ENCODE measurements around the gene TMEM60.
"Not testable (repeated sequence)": the region's sequence is repeated elsewhere in the genome, so short reads cannot be mapped to it uniquely, and the experiment has no call there.

TMEM60 gene, protein sequence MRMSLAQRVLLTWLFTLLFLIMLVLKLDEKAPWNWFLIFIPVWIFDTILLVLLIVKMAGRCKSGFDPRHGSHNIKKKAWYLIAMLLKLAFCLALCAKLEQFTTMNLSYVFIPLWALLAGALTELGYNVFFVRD

DNA sequence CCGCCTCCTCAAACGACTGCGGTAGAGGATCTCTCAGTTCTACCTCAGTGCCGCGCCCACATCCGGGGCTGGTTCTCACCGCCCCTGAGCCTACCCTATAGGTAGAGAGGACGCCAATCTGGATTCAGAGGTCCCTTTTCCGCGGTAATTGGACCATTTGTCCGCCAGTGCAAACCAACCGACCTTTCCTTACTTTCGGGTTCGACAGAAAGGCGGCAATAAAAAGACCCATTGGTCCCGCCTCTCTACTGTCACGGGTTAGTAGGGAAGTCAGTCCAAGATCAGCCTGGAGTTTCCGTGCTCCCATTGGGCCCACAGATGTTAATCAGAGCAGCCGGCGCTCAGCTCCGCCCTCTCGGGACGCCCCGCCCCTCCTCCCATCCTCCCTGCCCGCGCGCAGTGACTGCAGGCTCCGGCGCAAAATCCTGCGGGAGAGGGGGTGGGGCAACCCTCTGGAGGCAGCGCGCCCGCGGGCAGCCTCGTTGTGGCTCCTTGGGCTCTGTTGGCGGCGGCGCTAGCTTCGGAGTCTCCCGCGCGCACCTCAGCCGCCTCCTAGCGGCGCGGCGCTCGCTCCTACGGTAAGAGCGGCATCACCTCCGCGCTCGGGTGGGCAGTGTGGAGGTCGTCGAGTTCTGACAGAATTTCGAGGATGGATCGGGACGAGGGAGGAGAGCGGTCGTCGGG lies at the start of gene TMEM60, which contains the start of gene PHTF2:
Gene TMEM60, minus strand, starts transcription at position 41 of the 684 bp plus-strand sequence. CDS start 4,061 bp downstream, outside the sequence.
Gene PHTF2, plus strand, starts transcription at position 380 of the 684 bp plus-strand sequence.
- intact Hi-C loops (cut with DNase I), result no loop called here
- peak; percentile 98 to 100 (median 99) for DNase-seq

DNA sequence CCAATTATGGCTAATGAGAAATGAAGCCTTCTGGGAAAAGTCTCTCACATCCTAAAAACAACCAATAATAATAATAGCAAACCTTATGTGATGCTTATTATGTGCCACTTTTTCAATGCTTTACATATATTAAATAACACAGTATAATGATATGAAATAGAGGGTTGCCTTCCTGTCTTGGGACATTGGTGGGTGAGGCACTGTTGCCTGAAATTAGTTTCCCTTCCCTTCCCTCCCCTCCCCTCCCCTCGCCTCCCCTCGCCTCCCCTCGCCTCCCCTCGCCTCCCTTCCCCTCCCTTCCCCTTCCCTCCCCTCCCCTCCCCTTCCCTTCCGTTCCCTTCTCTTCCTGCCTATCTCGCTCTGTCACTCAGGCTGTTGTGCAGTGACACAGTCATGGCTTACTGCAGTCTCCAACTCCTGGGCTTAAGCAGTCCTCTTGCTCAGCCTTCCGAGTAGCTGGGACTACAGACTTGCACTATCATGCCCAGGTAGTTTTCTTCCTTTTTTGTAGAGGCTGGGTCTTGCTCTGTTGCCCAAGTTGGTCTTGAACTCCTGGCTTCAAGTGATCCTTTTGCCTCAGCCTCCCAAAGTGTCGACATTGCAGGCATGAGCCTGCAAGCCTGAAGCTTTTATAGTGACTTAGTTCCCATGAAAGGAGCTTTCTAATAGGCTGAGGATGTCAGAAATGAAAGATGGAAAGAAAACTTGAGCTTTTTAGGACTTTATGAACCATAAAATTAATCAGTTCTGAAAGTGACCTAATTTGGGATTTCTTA lies 48.3 kb upstream of the TMEM60 start:
- DNase-seq, result no peak
- intact Hi-C loops (cut with DNase I), result no loop called here

DNA sequence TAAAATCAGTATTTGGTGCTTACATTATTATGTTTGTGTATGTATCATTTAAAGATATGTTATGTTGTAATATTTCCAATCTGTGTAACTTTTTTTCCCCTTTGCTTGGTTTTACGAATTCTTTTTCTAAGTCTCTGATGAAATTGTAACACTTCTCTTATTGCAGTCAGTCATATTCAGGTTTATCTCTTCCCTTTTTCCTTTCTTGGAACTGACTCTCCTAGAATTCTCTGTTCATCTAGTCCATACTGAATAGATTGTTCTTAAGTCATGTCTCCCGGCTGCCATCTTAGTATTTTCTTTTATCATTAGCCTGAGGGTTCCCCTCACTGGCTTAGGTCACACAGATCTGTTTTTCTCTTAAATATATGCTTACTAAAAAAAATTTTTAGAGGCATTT lies 45.0 kb upstream of the TMEM60 start:
- intact Hi-C loops (cut with DNase I), result no loop called here
- no peak for DNase-seq

DNA sequence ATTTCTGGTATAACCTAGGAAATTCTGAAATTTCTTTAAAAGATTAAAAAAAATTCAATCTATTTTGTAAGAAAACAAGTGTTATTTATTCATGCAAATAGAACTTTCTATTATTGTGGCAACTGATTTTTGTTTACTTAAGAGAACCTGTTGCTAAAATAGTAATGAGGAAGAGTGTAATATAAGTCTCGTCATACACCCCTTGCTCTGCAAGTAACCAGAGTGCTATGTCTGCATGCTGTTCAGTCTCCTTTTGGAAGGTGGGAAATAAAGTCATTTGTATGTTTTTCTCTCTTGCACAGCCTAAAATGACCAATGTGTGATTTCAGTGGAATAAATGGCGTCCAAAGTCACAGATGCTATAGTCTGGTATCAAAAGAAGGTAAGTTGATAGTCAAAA lies 41.7 kb upstream of the TMEM60 start:
- intact Hi-C loops (cut with DNase I), result no loop called here
- no peak for DNase-seq

DNA sequence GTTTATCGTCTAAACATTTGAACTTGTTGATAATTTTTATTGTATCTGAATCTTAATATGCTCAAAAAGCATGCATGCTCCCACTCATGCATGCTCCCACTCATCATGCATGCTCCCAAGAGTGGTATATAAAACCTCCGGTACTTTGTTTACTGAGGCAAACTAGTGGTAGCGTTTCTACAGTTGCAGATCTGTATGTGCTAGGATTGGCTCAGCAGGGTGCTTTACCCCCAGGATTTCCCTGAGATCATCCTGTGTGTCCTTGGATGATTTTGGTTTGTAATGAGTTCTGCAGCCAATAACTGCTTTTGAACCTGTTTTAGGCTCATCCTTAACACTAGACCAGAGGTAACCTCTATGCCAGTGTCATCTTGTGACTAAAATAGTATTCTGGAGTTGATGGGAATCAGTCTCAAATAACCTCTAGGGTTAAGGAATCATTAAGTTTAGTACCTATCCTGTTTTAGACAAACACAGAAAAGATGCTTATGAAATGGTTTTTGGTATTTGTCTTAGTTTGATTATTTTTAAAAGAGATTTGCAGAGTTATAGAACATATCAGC lies 40.8 kb upstream of the TMEM60 start:
- intact Hi-C loops (cut with DNase I), result no loop called here
- DNase-seq, result no peak

DNA sequence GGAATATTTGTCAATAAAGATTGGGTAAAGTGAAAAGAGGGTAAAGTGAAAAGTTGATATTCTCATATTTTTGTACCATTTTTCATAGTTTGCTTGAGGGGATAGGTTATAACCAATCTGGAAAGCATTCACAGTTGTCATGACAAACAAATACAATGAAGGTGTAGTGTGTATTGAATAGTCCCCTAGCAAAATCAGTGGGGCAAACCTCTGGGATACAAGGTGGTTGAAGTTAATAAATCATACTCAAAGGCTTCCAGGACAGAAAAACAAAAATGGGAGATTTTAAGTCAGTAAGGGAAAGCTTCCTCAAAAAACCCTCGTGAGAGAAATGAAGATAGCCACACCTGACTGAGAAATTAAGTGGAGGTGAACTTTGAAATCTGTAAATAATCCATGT lies 39.7 kb upstream of the TMEM60 start:
- no peak for DNase-seq
- intact Hi-C loops (cut with DNase I), result no loop called here

DNA sequence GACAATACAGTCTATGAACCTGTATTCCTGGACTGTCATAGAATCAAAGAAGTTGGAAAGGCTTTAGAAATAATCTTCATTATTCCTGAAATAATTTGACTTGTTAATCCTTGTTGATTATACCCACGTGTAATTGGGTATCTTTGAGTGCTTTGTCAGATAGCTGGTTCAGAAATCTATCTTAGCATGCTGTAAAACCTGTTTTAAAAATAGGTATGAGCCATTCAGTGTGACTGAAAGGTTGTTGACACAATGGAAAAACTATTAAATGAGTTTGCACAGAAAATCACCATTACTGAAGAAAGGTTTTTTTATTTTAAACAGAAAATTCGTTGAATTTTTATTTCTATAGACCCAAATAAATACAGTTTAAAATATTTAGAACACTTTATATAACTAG lies 39.0 kb upstream of the TMEM60 start:
- intact Hi-C loops (cut with DNase I), result no loop called here
- DNase-seq, result no peak

DNA sequence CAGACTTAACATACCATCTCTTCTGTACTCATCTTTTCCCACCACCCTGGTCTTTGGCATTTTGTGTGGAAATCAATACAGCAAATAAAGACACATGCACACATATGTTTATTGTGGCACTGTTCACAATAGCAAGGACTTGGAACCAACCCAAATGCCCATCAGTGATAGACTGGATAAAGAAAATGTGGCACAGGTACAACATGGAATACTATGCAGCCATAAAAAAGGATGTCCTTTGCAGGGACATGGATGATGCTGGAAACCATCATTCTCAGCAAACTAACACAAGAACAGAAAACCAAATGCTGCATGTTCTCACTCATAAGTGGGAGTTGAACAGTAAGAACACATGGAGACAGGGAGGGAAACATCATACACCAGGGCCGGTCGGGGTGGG lies 38.2 kb upstream of the TMEM60 start:
- DNase-seq; intact Hi-C loops (cut with DNase I): not testable (repeated sequence)

DNA sequence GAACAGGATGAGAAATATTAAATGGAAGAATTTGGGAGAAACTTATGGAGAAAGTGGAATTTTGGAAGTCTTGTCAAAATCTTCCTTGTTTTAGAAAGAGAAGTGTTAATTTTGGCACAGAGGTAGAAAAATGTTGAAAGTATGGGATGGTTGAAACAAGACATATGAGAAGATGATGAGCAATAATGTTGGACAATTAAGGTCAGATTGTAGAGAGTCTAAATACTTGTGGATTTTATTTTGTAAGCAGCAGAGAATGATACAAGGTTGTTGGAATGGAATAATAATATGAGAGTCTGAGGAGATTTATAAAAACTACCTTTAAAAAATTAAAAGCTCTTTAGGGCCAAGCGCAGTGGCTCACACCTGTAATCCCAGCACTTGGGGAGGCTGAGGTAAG lies 34.9 kb upstream of the TMEM60 start:
- intact Hi-C loops (cut with DNase I), result no loop called here
- DNase-seq, result no peak

DNA sequence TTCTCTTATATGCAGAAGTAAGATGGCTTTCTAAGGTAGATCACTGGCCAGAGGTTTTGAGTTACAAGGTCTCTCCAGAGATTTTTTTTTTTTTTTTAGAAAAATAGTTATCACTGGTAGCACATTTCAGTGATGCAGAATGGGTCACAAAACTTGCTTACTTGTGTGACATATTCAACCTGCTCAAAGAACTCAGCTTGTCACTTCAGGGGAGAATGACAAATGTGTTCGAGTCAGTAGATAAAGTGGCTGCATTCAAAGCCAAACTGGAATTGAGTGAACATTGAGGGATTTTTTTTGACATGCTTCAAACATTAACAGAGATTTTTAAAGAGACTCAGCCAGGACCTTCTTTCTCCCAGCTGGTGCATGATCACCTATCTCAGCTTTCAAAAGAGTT lies 33.7 kb upstream of the TMEM60 start:
- intact Hi-C loops (cut with DNase I), result no loop called here

DNA sequence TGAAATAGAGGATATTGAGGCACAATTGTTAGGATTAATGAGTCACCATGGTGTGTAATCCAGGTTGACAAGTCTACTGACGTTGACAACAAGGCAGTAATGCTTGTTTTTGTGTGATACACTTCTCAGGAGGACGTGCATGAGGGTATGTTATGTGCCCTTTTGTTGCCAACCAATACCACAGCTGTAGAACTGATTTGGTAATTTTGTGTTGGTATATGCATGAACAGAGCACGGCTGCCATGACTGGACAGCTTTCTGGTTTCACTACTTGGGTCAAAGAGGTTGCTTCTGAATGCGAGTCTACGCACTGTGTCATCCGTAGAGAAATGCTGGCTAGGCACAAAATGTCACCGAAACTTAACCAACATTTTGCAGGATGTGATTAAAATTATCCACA lies 33.2 kb upstream of the TMEM60 start:
- intact Hi-C loops (cut with DNase I), result no loop called here
- no peak for DNase-seq

More for the DNA sequence above, 33.7 kb upstream of the TMEM60 start:
- DNase-seq, result no peak

DNA sequence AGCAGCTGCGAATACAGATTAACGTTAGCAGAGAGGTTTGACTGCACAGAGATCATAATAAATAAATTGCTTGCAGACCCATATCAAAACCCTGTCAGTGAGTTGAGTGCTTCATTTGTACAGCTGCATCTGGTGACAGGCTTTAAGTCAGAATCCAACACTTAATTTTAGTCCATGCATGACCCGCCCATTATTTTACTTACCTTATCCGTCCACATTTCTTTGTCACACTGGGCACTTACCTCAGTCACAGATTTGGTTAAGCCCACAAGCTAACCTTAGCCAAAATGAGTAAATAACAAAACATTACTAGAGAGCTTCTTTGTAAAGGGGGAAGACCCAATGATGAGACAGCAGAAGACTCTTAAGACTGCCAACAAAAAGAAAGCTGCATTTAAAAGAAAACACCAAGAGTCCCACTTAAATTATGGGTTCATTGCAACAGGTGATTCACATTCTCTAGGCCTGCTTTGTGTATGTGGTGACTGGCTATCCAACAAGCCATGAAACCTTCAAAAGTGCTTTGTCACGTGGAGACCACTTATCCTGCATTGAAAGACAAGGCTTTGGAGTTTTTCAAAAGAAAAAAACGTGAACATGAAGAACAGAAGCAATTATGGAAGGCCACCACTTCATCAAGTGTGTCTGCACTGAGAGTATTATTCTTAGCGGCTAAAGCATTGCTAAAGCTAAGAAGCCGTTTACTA lies 32.6 kb upstream of the TMEM60 start:
- intact Hi-C loops (cut with DNase I), result no loop called here
- no peak for DNase-seq

DNA sequence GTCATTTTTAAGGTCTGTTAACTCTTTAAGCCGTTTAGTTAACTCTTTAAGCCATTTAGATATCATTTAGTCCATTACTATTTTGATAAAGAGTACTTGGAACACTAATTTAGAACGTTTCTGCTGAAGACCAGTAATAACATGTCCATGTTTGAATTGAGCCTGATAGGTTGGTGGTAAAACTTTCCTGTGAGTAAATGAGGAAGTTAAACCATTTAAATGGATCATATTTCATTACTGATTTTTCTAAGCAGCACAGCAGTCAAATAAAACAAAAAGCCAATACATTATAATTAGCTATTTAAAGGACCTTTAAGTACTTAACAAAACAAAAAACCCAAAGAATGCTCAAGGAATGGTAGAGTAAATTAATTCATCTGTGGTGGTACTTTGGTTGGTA lies 29.8 kb upstream of the TMEM60 start:
- no peak for DNase-seq
- intact Hi-C loops (cut with DNase I), result no loop called here

DNA sequence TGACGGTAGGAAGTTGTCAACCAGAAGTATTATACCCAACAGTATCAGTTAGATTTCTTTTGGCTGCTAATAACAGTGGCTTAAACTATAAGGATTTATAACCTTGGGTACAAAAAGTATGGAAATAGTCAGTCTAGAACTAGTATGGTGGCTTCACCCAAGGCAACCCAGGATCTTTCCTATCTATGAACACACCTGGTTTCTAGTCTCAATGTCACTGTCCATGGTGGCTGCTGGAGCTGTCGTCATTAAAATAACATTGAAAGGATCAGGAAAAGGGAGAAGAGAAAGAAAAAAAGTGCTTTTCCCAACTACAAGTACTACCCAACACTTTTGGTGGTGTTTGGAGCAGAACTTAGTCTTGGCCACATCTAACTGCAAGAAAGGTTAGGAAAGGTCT lies 28.1 kb upstream of the TMEM60 start:
- DNase-seq, result no peak
- intact Hi-C loops (cut with DNase I), result no loop called here

DNA sequence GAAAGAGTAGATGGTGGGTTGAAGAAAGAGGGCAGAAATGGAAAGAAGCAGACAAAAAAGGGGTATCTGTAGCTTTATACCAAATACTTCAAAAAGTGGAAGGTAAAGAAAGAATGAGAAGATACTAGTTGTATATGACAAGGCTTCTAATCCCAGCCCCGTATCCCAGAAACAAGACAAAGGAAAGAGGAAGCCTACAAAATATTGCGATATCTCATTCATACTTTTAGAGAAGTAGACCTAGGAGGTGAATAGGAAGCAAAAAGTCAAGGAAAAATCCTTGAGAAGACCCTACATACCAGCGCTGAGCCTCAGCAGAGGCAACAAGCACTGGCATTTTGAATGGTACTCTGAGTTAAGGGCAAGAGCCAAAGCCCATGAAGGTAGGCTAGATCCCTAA lies 26.9 kb upstream of the TMEM60 start:
- intact Hi-C loops (cut with DNase I), result no loop called here
- no peak for DNase-seq

DNA sequence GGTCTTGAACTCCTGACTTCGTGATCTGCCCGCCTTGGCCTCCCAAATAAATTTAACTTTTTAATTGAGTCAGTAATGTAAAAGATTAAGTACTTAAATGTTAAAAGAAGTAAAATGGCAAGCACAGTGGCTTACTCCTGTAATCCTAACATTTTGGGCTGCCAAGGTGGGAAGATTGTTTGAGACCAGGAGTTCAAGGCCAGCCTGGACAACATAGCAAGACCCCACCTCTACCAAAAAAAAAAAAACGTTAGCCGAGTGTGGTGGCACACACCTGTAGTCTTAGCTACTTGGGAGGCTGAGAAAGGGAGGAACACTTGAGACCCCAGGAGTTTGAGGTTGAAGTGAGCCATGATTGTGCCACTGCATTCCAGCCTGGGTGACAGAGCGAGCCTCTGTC lies 26.4 kb upstream of the TMEM60 start:
- DNase-seq, result no peak
- intact Hi-C loops (cut with DNase I), result no loop called here

DNA sequence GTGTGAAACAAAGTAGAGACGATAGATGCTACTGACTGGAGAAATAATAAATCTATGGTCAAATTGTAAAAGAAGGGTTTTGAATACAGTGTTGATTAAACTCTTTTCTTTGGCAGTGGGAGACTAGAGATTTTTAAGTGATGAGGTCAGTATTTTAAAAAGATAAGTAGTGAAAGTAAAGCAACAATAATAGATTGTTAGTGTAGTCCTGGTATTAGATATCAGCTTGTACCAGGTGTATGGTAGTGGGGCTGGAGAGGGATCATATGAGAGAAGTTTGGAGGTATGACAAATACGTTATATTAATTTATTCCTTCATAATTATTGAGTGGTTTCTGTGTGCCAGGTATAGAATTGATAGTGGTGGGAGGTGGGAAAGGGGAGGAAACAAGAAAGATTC lies 25.6 kb upstream of the TMEM60 start:
- DNase-seq, result no peak
- intact Hi-C loops (cut with DNase I), result no loop called here

DNA sequence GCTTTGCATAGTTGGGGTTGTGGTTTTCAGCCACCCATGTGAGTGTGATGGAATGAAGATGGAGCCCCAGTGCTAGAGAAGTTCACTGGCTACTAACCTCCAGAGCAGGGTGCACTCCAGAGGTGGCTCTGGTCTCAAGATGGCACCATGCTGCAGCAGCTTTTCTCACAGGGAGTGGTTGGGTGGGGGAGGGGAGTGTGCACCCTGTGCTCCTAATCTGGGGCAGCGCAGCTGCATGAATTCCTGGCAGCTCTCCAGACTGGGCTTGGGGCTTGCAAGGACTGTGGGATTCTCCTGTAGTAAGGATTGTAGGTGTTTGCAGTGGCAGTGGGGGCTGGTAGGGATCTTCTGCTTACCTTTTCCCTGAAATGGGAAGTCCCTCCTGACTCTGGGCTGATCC lies 24.0 kb upstream of the TMEM60 start:
- intact Hi-C loops (cut with DNase I), result no loop called here
- no peak for DNase-seq

DNA sequence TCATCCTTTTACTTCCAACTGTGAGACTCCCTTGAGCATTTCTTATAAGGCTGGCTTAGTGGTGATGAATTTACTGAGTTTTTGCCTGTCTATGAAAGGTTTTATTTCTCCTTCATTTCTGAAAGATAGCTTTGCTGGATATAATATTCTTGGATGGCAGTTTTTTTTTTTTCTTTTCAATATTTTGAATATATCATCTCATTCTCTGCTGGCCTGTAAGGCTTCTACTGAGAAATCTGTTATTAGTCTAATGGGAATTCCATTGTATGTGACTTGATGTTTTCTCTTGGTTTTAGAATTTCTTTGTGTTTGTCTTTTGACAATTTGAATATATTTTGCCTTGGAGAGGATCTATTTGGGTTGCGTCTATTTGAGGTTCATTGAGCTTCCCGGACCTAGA lies 22.7 kb upstream of the TMEM60 start:
- intact Hi-C loops (cut with DNase I), result no loop called here
- DNase-seq, result no peak

DNA sequence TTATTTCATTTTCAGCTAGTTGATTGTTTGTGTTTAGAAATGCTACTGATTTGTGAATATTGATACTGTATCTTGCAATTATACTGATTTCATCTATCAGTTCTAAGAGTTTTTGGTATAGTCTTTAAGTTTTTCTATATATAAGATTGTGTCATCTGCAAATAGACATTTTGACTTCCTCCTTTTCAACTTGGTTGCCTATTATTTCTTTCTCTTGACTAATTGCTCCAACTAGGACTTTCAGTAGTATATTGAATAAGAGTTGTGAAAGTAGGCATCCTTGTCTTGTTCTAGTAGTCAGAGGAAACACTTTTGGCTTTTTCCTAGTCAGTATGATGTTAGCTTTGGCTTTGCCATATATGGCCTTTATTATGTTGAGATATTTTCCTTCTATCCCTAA lies 20.8 kb upstream of the TMEM60 start:
- intact Hi-C loops (cut with DNase I), result no loop called here
- no peak for DNase-seq

Measured in head of caudate nucleus (tissue), 42 donors.